ENCODE measurements around the gene TAF1L.
A peak's percentile ranks its signal among the peaks of the same experiment; 100 is the strongest.
"Not testable (repeated sequence)": the region's sequence is repeated elsewhere in the genome, so short reads cannot be mapped to it uniquely, and the experiment has no call there.

Gene TAF1L

GRCh38 chr9:32635362-32635761, at the start of gene TAF1L:
TSS of gene TAF1L (minus strand) at chr9:32635669. CDS start at chr9:32635579, 90 bp downstream.
- DNase-seq: no peak

GRCh38 chr9:32681751-32682150, 46.3 kb upstream of the TAF1L start:
- no peak for DNase-seq

GRCh38 chr9:32677931-32678330, 42.5 kb upstream of the TAF1L start:
- no peak for DNase-seq

GRCh38 chr9:32672469-32672868, 37.0 kb upstream of the TAF1L start:
- DNase-seq: no peak

- DNase-seq: no peak
Measured at GRCh38 chr9:32671333-32671732, 35.9 kb upstream of the TAF1L start.

- no peak for DNase-seq
Measured at GRCh38 chr9:32665101-32665500, 29.6 kb upstream of the TAF1L start.

GRCh38 chr9:32663741-32664140, 28.3 kb upstream of the TAF1L start:
- DNase-seq: no peak

- no peak for DNase-seq
Measured at GRCh38 chr9:32647671-32648070, 12.2 kb upstream of the TAF1L start.

- DNase-seq: no peak
Measured at GRCh38 chr9:32644698-32645097, 9.2 kb upstream of the TAF1L start.

GRCh38 chr9:32633151-32633550, 2.3 kb downstream of the TAF1L start:
- not testable (repeated sequence) for DNase-seq

- DNase-seq: no peak
Measured at GRCh38 chr9:32631991-32632390, 3.5 kb downstream of the TAF1L start.

GRCh38 chr9:32627394-32627954, 8.0 kb downstream of the TAF1L start:
- no peak for DNase-seq

- no peak for DNase-seq
Measured at GRCh38 chr9:32625320-32625719, 10.1 kb downstream of the TAF1L start.

GRCh38 chr9:32622948-32623347, 12.5 kb downstream of the TAF1L start:
- no peak for DNase-seq

- no peak for DNase-seq
Measured at GRCh38 chr9:32618261-32618660, 17.2 kb downstream of the TAF1L start.

GRCh38 chr9:32606811-32607210, 28.7 kb downstream of the TAF1L start:
- peak in 1 of 2 donors; percentile 31 for DNase-seq

- DNase-seq: no peak
Measured at GRCh38 chr9:32603914-32604852, 31.3 kb downstream of the TAF1L start.

- DNase-seq: peak; percentile 18 to 45
Measured at GRCh38 chr9:32599021-32599420, 36.4 kb downstream of the TAF1L start.

- DNase-seq: no peak
Measured at GRCh38 chr9:32596936-32597335, 38.5 kb downstream of the TAF1L start.

GRCh38 chr9:32596096-32596865, 39.2 kb downstream of the TAF1L start:
- DNase-seq: peak; percentile 51 to 75

- DNase-seq: no peak
Measured at GRCh38 chr9:32590898-32591297, 44.6 kb downstream of the TAF1L start.

GRCh38 chr9:32590476-32590875, 45.0 kb downstream of the TAF1L start:
- DNase-seq: no peak

- peak; percentile 44 to 69 for DNase-seq
Measured at GRCh38 chr9:32589083-32589723, 46.3 kb downstream of the TAF1L start.
